ENCODE measurements around the gene PCDH1. TPM values are rescaled to one million over a fixed set of nuclear protein-coding genes. Genes with fewer than 3 reads are reported as not detected.

PCDH1 gene
- total and polyA plus RNA-seq, 4 experiments from 2014 or later: not detected

- Histone ChIP-seq H3K27me3 (ENCODE audit: insufficient read depth, low read length) (peaks cover 6% of the 10 kb centered on the region), H3K9me3 (ENCODE audit: control insufficient read depth in 1 of 2, low read length in 2 of 2) (no peaks in the 10 kb centered on the region), H3K4me1 (ENCODE audit: insufficient read depth, low read length) (peaks cover 3% of the 10 kb centered on the region), H3K4me3 (ENCODE audit: low read length in 2 of 2) (no peak overlapping the region), H3K27ac (ENCODE audit: low read depth, low read length) (no peak overlapping the region), H3K36me3 (ENCODE audit: insufficient read depth, low read length) (no peaks in the 10 kb centered on the region)
- POLR2A ChIA-PET (ENCODE audit: partially characterized antibody): interaction anchor here (1.3 kb wide), 1 partner anchor 11 kb away, joined by 3 read pairs; no protein-coding TSS in a partner anchor
- no peak for DNase-seq
- Mint-ChIP-seq H3K4me1 (peaks cover 0 to 4% (median 1%) of the 10 kb centered on the region in 4 donors), H3K27ac (no peak overlapping the region), H3K9me3 (peaks cover 0 to 2% (median 0%) of the 10 kb centered on the region in 8 donors), H3K4me3 (no peak overlapping the region), H3K36me3 (no peaks in the 10 kb centered on the region), H3K27me3 (peaks cover 9 to 22% of the 10 kb centered on the region in 2 donors)
- intact Hi-C loops (cut with micrococcal nuclease): no loop called here
- CTCF ChIA-PET (ENCODE audit: partially characterized antibody): interaction anchor here (0.9 to 2.0 kb wide), 2 partner anchors 9 to 127 kb away, joined by 3 to 15 read pairs; no protein-coding TSS in a partner anchor
Measured at GRCh38 chr5:141834331-141834730, 43.9 kb downstream of the PCDH1 start.

DNA sequence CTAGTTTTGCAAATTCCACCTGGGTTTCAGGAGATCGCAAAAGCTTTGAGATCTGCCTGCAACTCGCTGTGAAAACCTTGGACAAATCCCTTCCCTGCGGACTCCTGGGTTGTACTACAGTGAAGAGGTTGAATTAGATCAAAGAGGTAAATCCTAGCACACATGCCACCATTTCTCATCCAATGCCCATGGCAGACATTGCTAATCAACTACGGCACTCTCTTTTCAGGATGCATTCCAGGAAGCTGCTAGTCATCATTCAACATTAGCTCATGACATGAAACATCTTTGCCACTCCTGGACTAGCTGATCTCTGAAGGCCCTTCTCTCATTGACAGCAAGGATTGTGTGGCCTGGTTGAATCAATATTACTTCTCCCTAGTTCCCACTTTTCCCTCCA, 46.1 kb downstream of the PCDH1 start:
- peaks cover 0 to 4% (median 1%) of the 10 kb centered on the region in 4 donors for H3K4me1 Mint-ChIP-seq
- Histone ChIP-seq H3K4me3 (ENCODE audit: low read length in 2 of 2) (no peak overlapping the region), H3K27ac (ENCODE audit: low read depth, low read length) (no peak overlapping the region), H3K36me3 (ENCODE audit: insufficient read depth, low read length) (no peaks in the 10 kb centered on the region), H3K9me3 (ENCODE audit: control insufficient read depth in 1 of 2, low read length in 2 of 2) (no peaks in the 10 kb centered on the region), H3K27me3 (ENCODE audit: insufficient read depth, low read length) (peaks cover 6% of the 10 kb centered on the region), H3K4me1 (ENCODE audit: insufficient read depth, low read length) (peaks cover 3% of the 10 kb centered on the region)
- H3K27me3 Mint-ChIP-seq: peaks cover 2 to 9% of the 10 kb centered on the region in 2 donors
- H3K9me3 Mint-ChIP-seq: peaks cover 0 to 2% (median 0%) of the 10 kb centered on the region in 8 donors
- H3K27ac Mint-ChIP-seq: no peak overlapping the region
- ChIA-PET POLR2A (ENCODE audit: partially characterized antibody) (no interaction called here), CTCF (ENCODE audit: partially characterized antibody) (interaction anchor here (0.7 to 3.7 kb wide), 3 partner anchors 18 to 140 kb away, joined by 3 to 18 read pairs (median 9); no protein-coding TSS in a partner anchor)
- H3K36me3 Mint-ChIP-seq: no peaks in the 10 kb centered on the region
- no peak for DNase-seq
- intact Hi-C loops (cut with micrococcal nuclease): no loop called here
- H3K4me3 Mint-ChIP-seq: no peak overlapping the region

DNA sequence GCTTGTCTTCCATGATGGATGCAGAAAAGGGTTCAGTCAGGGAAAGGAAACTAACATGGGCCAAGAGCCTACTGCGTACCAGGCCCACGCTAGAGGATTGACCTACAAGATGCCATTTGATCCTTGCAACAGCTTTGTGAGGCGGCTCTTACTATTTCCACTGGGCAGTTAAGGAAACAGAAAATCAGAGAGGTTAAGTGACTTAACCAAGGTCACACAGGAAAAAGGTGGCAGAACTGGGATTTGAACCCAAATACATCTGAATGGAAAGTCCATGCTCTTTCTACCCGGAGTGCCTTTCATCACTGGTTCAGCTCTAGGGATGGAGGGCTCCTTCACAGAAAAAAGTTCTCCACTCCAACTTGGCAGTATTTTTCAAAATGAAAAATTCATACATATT, 50.0 kb downstream of the PCDH1 start:
- H3K4me3 Mint-ChIP-seq: no peak overlapping the region
- Histone ChIP-seq H3K27me3 (ENCODE audit: insufficient read depth, low read length) (no peaks in the 10 kb centered on the region), H3K4me1 (ENCODE audit: insufficient read depth, low read length) (no peaks in the 10 kb centered on the region), H3K4me3 (ENCODE audit: low read length in 2 of 2) (no peak overlapping the region), H3K27ac (ENCODE audit: low read depth, low read length) (no peak overlapping the region), H3K9me3 (ENCODE audit: control insufficient read depth in 1 of 2, low read length in 2 of 2) (no peaks in the 10 kb centered on the region), H3K36me3 (ENCODE audit: insufficient read depth, low read length) (no peaks in the 10 kb centered on the region)
- H3K36me3 Mint-ChIP-seq: no peaks in the 10 kb centered on the region
- H3K4me1 Mint-ChIP-seq: peaks cover 0 to 3% (median 0%) of the 10 kb centered on the region in 4 donors
- POLR2A ChIA-PET (ENCODE audit: partially characterized antibody): interaction anchor here (2.7 kb wide), 1 partner anchor 136 kb away, joined by 13 read pairs; no protein-coding TSS in a partner anchor
- H3K9me3 Mint-ChIP-seq: peaks cover 0 to 2% (median 0%) of the 10 kb centered on the region in 8 donors
- no peak for DNase-seq
- peaks cover 4 to 10% of the 10 kb centered on the region in 2 donors for H3K27me3 Mint-ChIP-seq
- intact Hi-C loops (cut with micrococcal nuclease): no loop called here
- H3K27ac Mint-ChIP-seq: no peak overlapping the region
- CTCF ChIA-PET (ENCODE audit: partially characterized antibody): interaction anchor here (0.7 to 7.0 kb wide), 6 partner anchors 14 to 163 kb away, joined by 3 to 77 read pairs (median 36); partner anchors contain the start of gene PCDH1

DNA sequence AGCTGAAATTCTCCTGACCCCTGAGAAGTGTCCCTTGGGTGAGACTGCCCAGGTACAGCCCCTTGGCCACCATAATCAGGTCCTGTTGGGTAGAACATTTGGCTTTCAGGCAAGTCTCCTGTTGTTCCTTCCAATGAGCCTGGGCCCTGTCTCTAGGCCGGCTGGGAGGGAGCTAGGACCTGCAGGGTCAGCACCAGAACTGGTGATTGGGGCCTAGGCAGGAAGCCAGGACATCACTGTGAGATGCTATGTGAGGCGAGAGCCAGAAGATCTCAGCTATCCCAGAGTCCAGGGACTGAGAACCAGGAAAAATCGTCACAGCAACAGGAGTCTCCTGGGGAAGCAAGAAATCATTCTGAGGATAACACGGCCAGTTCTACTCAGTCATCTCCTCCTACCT, 51.5 kb downstream of the PCDH1 start:
- Mint-ChIP-seq H3K4me1 (peaks cover 0 to 3% (median 0%) of the 10 kb centered on the region in 4 donors), H3K36me3 (no peaks in the 10 kb centered on the region), H3K9me3 (peaks cover 0 to 2% (median 0%) of the 10 kb centered on the region in 8 donors), H3K27ac (peak overlapping the region in 1 of 7 donors; percentile 8), H3K4me3 (no peak overlapping the region), H3K27me3 (peaks cover 4 to 8% of the 10 kb centered on the region in 2 donors)
- CTCF ChIA-PET (ENCODE audit: partially characterized antibody): interaction anchor here (0.9 to 7.0 kb wide), 25 partner anchors 8 to 233 kb away, joined by 3 to 77 read pairs (median 6); partner anchors contain the start of genes PCDH1 and PCDH12
- POLR2A ChIA-PET (ENCODE audit: partially characterized antibody): interaction anchor here (1.4 to 2.7 kb wide), 2 partner anchors 50 to 134 kb away, joined by 4 to 13 read pairs; no protein-coding TSS in a partner anchor
- Histone ChIP-seq H3K4me1 (ENCODE audit: insufficient read depth, low read length) (no peaks in the 10 kb centered on the region), H3K4me3 (ENCODE audit: low read length in 2 of 2) (no peak overlapping the region), H3K27ac (ENCODE audit: low read depth, low read length) (no peak overlapping the region), H3K36me3 (ENCODE audit: insufficient read depth, low read length) (no peaks in the 10 kb centered on the region), H3K27me3 (ENCODE audit: insufficient read depth, low read length) (no peaks in the 10 kb centered on the region), H3K9me3 (ENCODE audit: control insufficient read depth in 1 of 2, low read length in 2 of 2) (no peaks in the 10 kb centered on the region)
- intact Hi-C loops (cut with micrococcal nuclease): loop anchor here (1.0 to 2.0 kb wide), 4 partner anchors 53 to 161 kb away; no protein-coding TSS in a partner anchor
- no peak for DNase-seq

DNA sequence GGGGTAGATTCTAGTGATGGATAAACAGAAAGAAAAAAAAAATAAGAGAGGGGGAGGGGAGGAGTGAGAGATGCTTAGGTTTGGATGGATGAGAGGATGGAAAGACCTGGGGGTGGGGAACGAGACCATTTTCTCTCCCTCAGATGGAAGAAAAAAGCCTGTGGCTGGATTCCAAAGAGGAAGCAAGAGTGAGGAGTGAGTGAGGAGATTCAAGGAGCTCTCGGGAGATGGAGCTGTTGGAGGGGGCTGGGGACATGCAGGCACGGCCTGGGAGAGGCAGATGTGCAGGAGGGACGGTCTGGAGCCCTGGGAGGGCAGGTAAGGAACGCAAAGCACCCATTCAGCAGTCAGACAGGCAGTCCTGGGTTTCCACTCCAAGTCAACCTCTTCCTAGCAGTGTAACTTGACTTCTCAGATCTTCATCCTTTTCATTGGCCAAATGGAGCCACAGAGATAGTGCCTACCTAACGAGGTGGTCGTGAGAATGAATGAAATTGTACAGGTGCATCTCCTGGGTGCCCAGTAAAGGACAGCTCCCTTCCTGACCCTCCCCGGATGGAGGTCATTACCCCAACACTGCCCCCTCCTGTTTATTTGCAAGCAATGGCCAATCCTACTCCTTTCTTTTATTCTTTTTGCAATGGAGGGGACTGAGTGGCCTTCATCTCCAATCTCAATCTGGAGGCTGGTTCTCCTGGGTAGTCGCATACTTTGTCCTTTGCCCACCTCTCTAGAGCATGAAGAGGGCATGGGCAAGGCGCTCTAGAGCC, 52.2 kb downstream of the PCDH1 start:
- H3K4me3 Mint-ChIP-seq: no peak overlapping the region
- no peak overlapping the region for H3K27ac Mint-ChIP-seq
- H3K9me3 ChIP-seq (ENCODE audit: control insufficient read depth in 1 of 2, low read length in 2 of 2): no peaks in the 10 kb centered on the region
- H3K27ac ChIP-seq (ENCODE audit: low read depth, low read length): no peak overlapping the region
- no peaks in the 10 kb centered on the region for H3K4me1 ChIP-seq (ENCODE audit: insufficient read depth, low read length)
- POLR2A ChIA-PET (ENCODE audit: partially characterized antibody): interaction anchor here (1.2 to 2.7 kb wide), 3 partner anchors 24 to 133 kb away, joined by 3 to 13 read pairs (median 4); no protein-coding TSS in a partner anchor
- peaks cover 4 to 10% of the 10 kb centered on the region in 2 donors for H3K27me3 Mint-ChIP-seq
- DNase-seq: peak in 2 of 5 donors; percentile 4 to 7
- no peaks in the 10 kb centered on the region for H3K36me3 ChIP-seq (ENCODE audit: insufficient read depth, low read length)
- H3K27me3 ChIP-seq (ENCODE audit: insufficient read depth, low read length): no peaks in the 10 kb centered on the region
- no peaks in the 10 kb centered on the region for H3K36me3 Mint-ChIP-seq
- intact Hi-C loops (cut with micrococcal nuclease): loop anchor here (1.0 to 2.0 kb wide), 4 partner anchors 53 to 161 kb away; no protein-coding TSS in a partner anchor
- peaks cover 0 to 3% (median 0%) of the 10 kb centered on the region in 4 donors for H3K4me1 Mint-ChIP-seq
- no peak overlapping the region for H3K4me3 ChIP-seq (ENCODE audit: low read length in 2 of 2)
- CTCF ChIA-PET (ENCODE audit: partially characterized antibody): interaction anchor here (0.6 to 7.0 kb wide), 31 partner anchors 9 to 383 kb away, joined by 3 to 77 read pairs (median 4); partner anchors contain the start of genes PCDH1 and PCDH12
- peaks cover 0 to 2% (median 0%) of the 10 kb centered on the region in 8 donors for H3K9me3 Mint-ChIP-seq

- no peaks in the 10 kb centered on the region for H3K36me3 ChIP-seq (ENCODE audit: insufficient read depth, low read length)
- H3K4me1 ChIP-seq (ENCODE audit: insufficient read depth, low read length): no peaks in the 10 kb centered on the region
- H3K9me3 ChIP-seq (ENCODE audit: control insufficient read depth in 1 of 2, low read length in 2 of 2): no peaks in the 10 kb centered on the region
- DNase-seq: no peak
- H3K27me3 Mint-ChIP-seq: peaks cover 3 to 10% of the 10 kb centered on the region in 2 donors
- intact Hi-C loops (cut with micrococcal nuclease): no loop called here
- ChIA-PET POLR2A (ENCODE audit: partially characterized antibody) (interaction anchor here (1.2 to 2.7 kb wide), 2 partner anchors 25 to 133 kb away, joined by 3 to 13 read pairs; no protein-coding TSS in a partner anchor), CTCF (ENCODE audit: partially characterized antibody) (interaction anchor here (0.8 to 7.0 kb wide), 15 partner anchors 10 to 231 kb away, joined by 3 to 77 read pairs (median 9); partner anchors contain the start of gene PCDH1)
- no peaks in the 10 kb centered on the region for H3K36me3 Mint-ChIP-seq
- H3K27me3 ChIP-seq (ENCODE audit: insufficient read depth, low read length): no peaks in the 10 kb centered on the region
- no peak overlapping the region for H3K4me3 Mint-ChIP-seq
- H3K9me3 Mint-ChIP-seq: no peaks in the 10 kb centered on the region
- no peak overlapping the region for H3K4me3 ChIP-seq (ENCODE audit: low read length in 2 of 2)
- H3K4me1 Mint-ChIP-seq: peaks cover 0 to 3% (median 0%) of the 10 kb centered on the region in 4 donors
- H3K27ac ChIP-seq (ENCODE audit: low read depth, low read length): no peak overlapping the region
- no peak overlapping the region for H3K27ac Mint-ChIP-seq
Measured at GRCh38 chr5:141825241-141825671, 53.0 kb downstream of the PCDH1 start.

Data from CD4-positive, alpha-beta memory T cell (primary cell).